ENCODE data around the gene ARMC9. TPM values are rescaled to one million over a fixed set of nuclear protein-coding genes. Genes with fewer than 3 reads are reported as not detected.

ARMC9 gene
- total RNA-seq, 1 donor from 2014 or later, result 19.3 TPM

- TF ChIP-seq, protein P1, sequence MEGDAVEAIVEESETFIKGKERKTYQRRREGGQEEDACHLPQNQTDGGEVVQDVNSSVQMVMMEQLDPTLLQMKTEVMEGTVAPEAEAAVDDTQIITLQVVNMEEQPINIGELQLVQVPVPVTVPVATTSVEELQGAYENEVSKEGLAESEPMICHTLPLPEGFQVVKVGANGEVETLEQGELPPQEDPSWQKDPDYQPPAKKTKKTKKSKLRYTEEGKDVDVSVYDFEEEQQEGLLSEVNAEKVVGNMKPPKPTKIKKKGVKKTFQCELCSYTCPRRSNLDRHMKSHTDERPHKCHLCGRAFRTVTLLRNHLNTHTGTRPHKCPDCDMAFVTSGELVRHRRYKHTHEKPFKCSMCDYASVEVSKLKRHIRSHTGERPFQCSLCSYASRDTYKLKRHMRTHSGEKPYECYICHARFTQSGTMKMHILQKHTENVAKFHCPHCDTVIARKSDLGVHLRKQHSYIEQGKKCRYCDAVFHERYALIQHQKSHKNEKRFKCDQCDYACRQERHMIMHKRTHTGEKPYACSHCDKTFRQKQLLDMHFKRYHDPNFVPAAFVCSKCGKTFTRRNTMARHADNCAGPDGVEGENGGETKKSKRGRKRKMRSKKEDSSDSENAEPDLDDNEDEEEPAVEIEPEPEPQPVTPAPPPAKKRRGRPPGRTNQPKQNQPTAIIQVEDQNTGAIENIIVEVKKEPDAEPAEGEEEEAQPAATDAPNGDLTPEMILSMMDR (IDR thresholded peaks at IDR 0.05; ENCODE audit: partially characterized antibody, unreplicated experiment), result no peak
- Mint-ChIP-seq H3K4me3 (ENCODE audit: unreplicated experiment) (no peak overlapping the region), H3K27me3 (ENCODE audit: unreplicated experiment) (no peaks in the 10 kb centered on the region), H3K36me3 (ENCODE audit: unreplicated experiment) (no peaks in the 10 kb centered on the region), H3K9me3 (ENCODE audit: unreplicated experiment) (peaks cover 2% of the 10 kb centered on the region), H3K4me1 (ENCODE audit: low read depth, unreplicated experiment) (no peaks in the 10 kb centered on the region), H3K27ac (ENCODE audit: unreplicated experiment) (no peak overlapping the region)
- no peak for DNase-seq
Observed at GRCh38 chr2:231189571-231190495, 8.6 kb upstream of the ARMC9 start.

DNA sequence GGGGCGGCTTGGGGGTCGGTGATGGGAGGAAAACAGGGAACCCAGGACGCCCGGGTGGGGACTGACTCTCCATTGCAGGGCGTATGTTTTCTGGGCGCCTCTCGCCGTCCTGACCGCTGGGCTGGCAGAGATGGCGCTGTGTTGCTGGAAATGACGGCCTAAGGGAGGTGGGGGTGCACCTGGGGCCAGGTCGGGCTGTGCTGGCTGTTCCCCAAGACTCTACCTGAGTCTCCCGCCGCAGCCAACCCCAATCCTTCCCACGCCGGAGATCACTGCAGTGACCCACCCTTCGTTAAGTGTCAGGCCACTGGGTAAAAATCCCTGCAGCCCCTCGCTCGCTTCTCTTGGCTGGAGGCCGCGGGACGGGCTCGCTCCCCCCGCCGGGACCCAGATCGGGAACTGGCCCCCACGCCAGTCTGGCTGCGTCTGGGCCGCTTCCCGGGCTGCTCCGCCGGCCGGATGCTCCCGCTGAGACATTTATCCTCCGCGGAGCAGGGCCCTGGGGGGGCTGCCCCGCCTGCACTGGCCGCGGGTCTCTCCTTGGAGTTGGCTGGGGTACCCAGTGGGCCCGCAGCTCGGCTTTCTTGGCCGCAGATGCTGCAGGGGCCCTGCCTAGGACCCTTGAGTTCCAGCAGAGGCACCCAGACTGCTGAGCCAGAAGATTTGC is 7.8 kb upstream of the ARMC9 start:
- Mint-ChIP-seq H3K4me1 (ENCODE audit: low read depth, unreplicated experiment) (no peaks in the 10 kb centered on the region), H3K36me3 (ENCODE audit: unreplicated experiment) (no peaks in the 10 kb centered on the region), H3K27ac (ENCODE audit: unreplicated experiment) (no peak overlapping the region), H3K27me3 (ENCODE audit: unreplicated experiment) (no peaks in the 10 kb centered on the region), H3K9me3 (ENCODE audit: unreplicated experiment) (peaks cover 2% of the 10 kb centered on the region), H3K4me3 (ENCODE audit: unreplicated experiment) (no peak overlapping the region)
- no peak for DNase-seq
- TF ChIP-seq, protein P1 (IDR thresholded peaks at IDR 0.05; ENCODE audit: partially characterized antibody, unreplicated experiment), result no peak

- no peaks in the 10 kb centered on the region for H3K36me3 Mint-ChIP-seq (ENCODE audit: unreplicated experiment)
- no peaks in the 10 kb centered on the region for H3K4me1 Mint-ChIP-seq (ENCODE audit: low read depth, unreplicated experiment)
- H3K27ac Mint-ChIP-seq (ENCODE audit: unreplicated experiment), result no peak overlapping the region
- H3K9me3 Mint-ChIP-seq (ENCODE audit: unreplicated experiment), result peaks cover 2% of the 10 kb centered on the region
- TF ChIP-seq, protein P1 (IDR thresholded peaks at IDR 0.05; ENCODE audit: partially characterized antibody, unreplicated experiment), result peak; percentile 30
- H3K27me3 Mint-ChIP-seq (ENCODE audit: unreplicated experiment), result no peaks in the 10 kb centered on the region
- peak; percentile 78 for DNase-seq
- H3K4me3 Mint-ChIP-seq (ENCODE audit: unreplicated experiment), result no peak overlapping the region
Observed at GRCh38 chr2:231191896-231192872, 6.2 kb upstream of the ARMC9 start.

DNA sequence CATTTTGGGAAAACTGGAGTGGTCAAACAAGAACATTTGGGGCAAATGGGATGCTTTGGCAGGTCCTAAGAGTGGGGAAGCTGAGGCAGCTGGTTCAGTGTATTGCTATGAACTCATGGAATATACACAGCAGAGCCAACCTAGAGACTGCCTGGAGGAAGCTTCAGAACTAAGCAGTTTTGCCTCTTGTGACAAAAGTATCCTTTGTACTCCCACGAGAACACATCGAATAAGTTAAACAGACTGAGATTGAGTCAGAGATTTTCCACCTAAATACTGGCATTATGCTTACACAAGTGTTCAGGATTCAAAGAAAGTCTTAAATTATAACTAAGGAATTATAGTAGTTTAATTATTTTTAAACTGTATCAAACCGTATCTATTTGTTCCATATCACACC is 5.2 kb upstream of the ARMC9 start:
- Mint-ChIP-seq H3K27ac (ENCODE audit: unreplicated experiment) (no peak overlapping the region), H3K4me3 (ENCODE audit: unreplicated experiment) (no peak overlapping the region), H3K9me3 (ENCODE audit: unreplicated experiment) (peaks cover 3% of the 10 kb centered on the region), H3K27me3 (ENCODE audit: unreplicated experiment) (no peaks in the 10 kb centered on the region), H3K36me3 (ENCODE audit: unreplicated experiment) (no peaks in the 10 kb centered on the region), H3K4me1 (ENCODE audit: low read depth, unreplicated experiment) (peaks cover 1% of the 10 kb centered on the region)
- DNase-seq, result no peak
- TF ChIP-seq, protein P1 (IDR thresholded peaks at IDR 0.05; ENCODE audit: partially characterized antibody, unreplicated experiment), result no peak
